K562 (cell line): ENCODE measurements around the gene TUBB4B. TPM values are rescaled to one million over a fixed set of nuclear protein-coding genes. Genes with fewer than 3 reads are reported as not detected.
A peak's percentile ranks its signal among the peaks of the same experiment; 100 is the strongest.

Source experiments
- CGGBP1 ChIP-seq: fragments of 250-450 bp; sonication (Bioruptor Pico); IDR thresholded peaks from 2 replicates; pipeline ENCODE4 v1.9.0; 2021; ENCODE audit warnings: mild to moderate bottlenecking
- CREB1 ChIP-seq, 2 experiments: sonication (generic) in 1 of 2; formaldehyde crosslinking in 1 of 2; IDR thresholded peaks; 2 replicates each; pipeline versions ENCODE4 v1.6.1 to v1.8.0; 2012 to 2022; ENCODE audit warnings: inconsistent platforms in 1 of 2, mild to moderate bottlenecking in 1 of 2, missing genetic modification reagents in 1 of 2, moderate library complexity in 1 of 2
- CXXC5 ChIP-seq: fragments of 250-450 bp; sonication (Bioruptor Pico); IDR thresholded peaks from 2 replicates; pipeline ENCODE4 v1.8.0; 2022; ENCODE audit warnings: inconsistent platforms, mild to moderate bottlenecking, moderate library complexity
- HCFC1 ChIP-seq: IDR thresholded peaks from 2 replicates; pipeline ENCODE4 v1.6.1; 2012; ENCODE audit warnings: low read depth, low read length, improper control_type of control experiment
- KLF13 ChIP-seq: fragments of 450-650 bp; IDR thresholded peaks from 2 replicates; pipeline ENCODE4 v1.6.1; 2016; ENCODE audit warnings: missing genetic modification characterization, low read depth, mild to moderate bottlenecking, missing compliant biosample characterization, moderate library complexity, borderline replicate concordance
- MXI1 ChIP-seq: IDR thresholded peaks from 2 replicates; pipeline ENCODE4 v1.6.1; 2011; ENCODE audit warnings: low read depth, mild to moderate bottlenecking, improper control_type of control experiment, low read length
- NCOA4 ChIP-seq: fragments of 450-650 bp; IDR thresholded peaks from 2 replicates; pipeline ENCODE4 v1.6.1; 2018; ENCODE audit warnings: mild to moderate bottlenecking; ENCODE audit not compliant: partially characterized antibody
- NFRKB ChIP-seq: fragments of 450-650 bp; IDR thresholded peaks from 2 replicates; pipeline ENCODE4 v1.6.1; 2016; ENCODE audit warnings: low read depth
- RBM22 ChIP-seq: fragments of 200-400 bp; formaldehyde crosslinking; IDR thresholded peaks from 2 replicates; pipeline ENCODE4 v1.6.1; 2018; ENCODE audit warnings: low read length, low read depth; ENCODE audit not compliant: poor library complexity, severe bottlenecking
- SAP30 ChIP-seq: fragments of 200-600 bp; sonication (generic); IDR thresholded peaks from 2 replicates; pipeline ENCODE4 v1.6.1; 2012; ENCODE audit warnings: borderline replicate concordance, low read depth, mild to moderate bottlenecking, moderate library complexity, low read length, control low read depth, inconsistent platforms; ENCODE audit not compliant: insufficient read depth, poor library complexity, severe bottlenecking
- SIN3A ChIP-seq, 2 experiments: fragments of 150-350 bp in 1 of 2; IDR thresholded peaks; 2 replicates each; pipeline ENCODE4 v1.6.1; 2011 to 2016; ENCODE audit warnings: borderline replicate concordance in 2 of 2, low read depth in 2 of 2, low read length in 2 of 2, mild to moderate bottlenecking in 2 of 2, moderate library complexity in 2 of 2; ENCODE audit not compliant: control insufficient read depth in 1 of 2
- polyA plus RNA-seq, 8 experiments: library from polyadenylated mRNA; depleted of rRNA in 4 of 8; stranded (reverse) in 5 of 8; unstranded in 3 of 8; fragments of >200 nt; fragmentation: Nextera tagmentation in 2 of 8; fragmentation: Illumina TruSeq in 1 of 8; extraction: Ambion mirVana in 2 of 8; extraction: Trizol in 1 of 8; gene quantifications; 2 replicates each; pipeline versions ENCODE4 v1.2.1 to v1.2.3, GENCODE V29; 2011 to 2014; ENCODE audit warnings: inconsistent platforms in 1 of 8, missing spikeins in 1 of 8
- total RNA-seq, 7 experiments: library from RNA; depleted of rRNA in 6 of 7; stranded (reverse); fragments of >200 nt in 6 of 7; fragmentation: Illumina TruSeq in 2 of 7; extraction: Trizol in 2 of 7; gene quantifications; 2 replicates each; pipeline versions ENCODE4 v1.2.1 to v1.2.3, GENCODE V29; 2011 to 2021; ENCODE audit warnings: low replicate concordance in 1 of 7
- TF ChIP-seq, protein P1 (sequence below): fragments of 250-450 bp; sonication (Bioruptor Pico); IDR thresholded peaks from 2 replicates; pipeline ENCODE4 v1.8.0; 2021; ENCODE audit warnings: moderate library complexity, mild to moderate bottlenecking, inconsistent platforms
- TF ChIP-seq, protein P2 (sequence below): sonication (generic); formaldehyde crosslinking; IDR thresholded peaks from 2 replicates; pipeline ENCODE4 v1.8.0; 2022; ENCODE audit warnings: missing genetic modification reagents, mild to moderate bottlenecking, borderline replicate concordance
- TF ChIP-seq, protein P3 (sequence below), 2 experiments: fragments of 450-650 bp in 1 of 2; IDR thresholded peaks; 2 replicates each; pipeline ENCODE4 v1.6.1; 2011 to 2017; ENCODE audit warnings: low read depth in 2 of 2, antibody characterized with exemption in 1 of 2, borderline replicate concordance in 1 of 2, low read length in 1 of 2, mild to moderate bottlenecking in 1 of 2, mixed read lengths in 1 of 2; ENCODE audit not compliant: control insufficient read depth in 1 of 2
- TF ChIP-seq, protein P4 (sequence below): sonication (generic); IDR thresholded peaks from 2 replicates; pipeline ENCODE4 v1.6.1; 2016

TUBB4B gene
- total and polyA plus RNA-seq, 9 of the 15 experiments (the other 6 are each of a cell fraction or from before 2014, with no cell fraction given) = 24.1 to 443 (median 268) TPM

DNA sequence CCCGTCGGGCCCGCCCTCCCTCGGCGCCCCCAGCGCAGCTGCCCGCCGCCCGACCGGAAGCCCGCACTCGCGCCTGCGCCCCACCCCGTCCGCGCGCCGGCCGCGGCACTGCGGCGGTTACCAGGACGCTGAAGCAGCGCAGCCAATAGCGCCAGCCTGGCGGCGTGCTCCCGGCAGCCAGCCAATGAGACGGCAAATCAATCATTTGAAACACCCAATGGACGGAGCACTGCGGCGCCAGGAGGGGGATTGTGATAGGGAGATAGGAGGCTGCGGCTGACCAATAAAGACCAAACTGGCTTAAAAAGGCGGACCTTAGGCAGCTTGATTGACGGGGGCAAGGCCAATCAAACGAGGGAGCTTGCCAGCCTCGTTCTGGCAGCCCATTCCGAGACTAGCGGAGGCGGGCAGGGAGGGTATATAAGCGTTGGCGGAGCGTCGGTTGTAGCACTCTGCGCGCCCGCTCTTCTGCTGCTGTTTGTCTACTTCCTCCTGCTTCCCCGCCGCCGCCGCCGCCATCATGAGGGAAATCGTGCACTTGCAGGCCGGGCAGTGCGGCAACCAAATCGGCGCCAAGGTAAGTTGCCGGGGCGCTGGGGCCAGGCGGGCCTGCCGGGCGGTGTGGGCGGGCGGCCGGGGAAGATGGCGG lies at the start of gene TUBB4B (continued):
- TF ChIP-seq, protein P1, sequence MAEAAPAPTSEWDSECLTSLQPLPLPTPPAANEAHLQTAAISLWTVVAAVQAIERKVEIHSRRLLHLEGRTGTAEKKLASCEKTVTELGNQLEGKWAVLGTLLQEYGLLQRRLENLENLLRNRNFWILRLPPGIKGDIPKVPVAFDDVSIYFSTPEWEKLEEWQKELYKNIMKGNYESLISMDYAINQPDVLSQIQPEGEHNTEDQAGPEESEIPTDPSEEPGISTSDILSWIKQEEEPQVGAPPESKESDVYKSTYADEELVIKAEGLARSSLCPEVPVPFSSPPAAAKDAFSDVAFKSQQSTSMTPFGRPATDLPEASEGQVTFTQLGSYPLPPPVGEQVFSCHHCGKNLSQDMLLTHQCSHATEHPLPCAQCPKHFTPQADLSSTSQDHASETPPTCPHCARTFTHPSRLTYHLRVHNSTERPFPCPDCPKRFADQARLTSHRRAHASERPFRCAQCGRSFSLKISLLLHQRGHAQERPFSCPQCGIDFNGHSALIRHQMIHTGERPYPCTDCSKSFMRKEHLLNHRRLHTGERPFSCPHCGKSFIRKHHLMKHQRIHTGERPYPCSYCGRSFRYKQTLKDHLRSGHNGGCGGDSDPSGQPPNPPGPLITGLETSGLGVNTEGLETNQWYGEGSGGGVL (CRISPR knock-in tag) = no peak
- TF ChIP-seq CGGBP1 (CRISPR knock-in tag) (peak; percentile 97), HCFC1 (peak; percentile 65), MXI1 (0 out of 2 replicates have a peak, but pooled peaks have one; percentile 57), CXXC5 (CRISPR knock-in tag) (peak; percentile 94), RBM22 (peak; percentile 94), SAP30 (peak; percentile 6), NCOA4 (no peak), SIN3A (IDR thresholded peaks at IDR 0.05; ENCODE audit: borderline replicate concordance in 2 of 2, control insufficient read depth in 1 of 2, low read depth in 2 of 2, low read length in 2 of 2) (peak in 1 of 2 experiments; percentile 70; a peak in 1 of 4 replicates), NFRKB (peak; percentile 39; the same call in 1 of the 2 replicates), CREB1 (IDR thresholded peaks at IDR 0.05) (no peak; the same call in 1 of the 2 replicates), CREB1 (CRISPR knock-in tag; IDR thresholded peaks at IDR 0.05) (peak; percentile 69), KLF13 (tag) (peak; percentile 57; the same call in 1 of the 2 replicates)
- TF ChIP-seq, protein P2, sequence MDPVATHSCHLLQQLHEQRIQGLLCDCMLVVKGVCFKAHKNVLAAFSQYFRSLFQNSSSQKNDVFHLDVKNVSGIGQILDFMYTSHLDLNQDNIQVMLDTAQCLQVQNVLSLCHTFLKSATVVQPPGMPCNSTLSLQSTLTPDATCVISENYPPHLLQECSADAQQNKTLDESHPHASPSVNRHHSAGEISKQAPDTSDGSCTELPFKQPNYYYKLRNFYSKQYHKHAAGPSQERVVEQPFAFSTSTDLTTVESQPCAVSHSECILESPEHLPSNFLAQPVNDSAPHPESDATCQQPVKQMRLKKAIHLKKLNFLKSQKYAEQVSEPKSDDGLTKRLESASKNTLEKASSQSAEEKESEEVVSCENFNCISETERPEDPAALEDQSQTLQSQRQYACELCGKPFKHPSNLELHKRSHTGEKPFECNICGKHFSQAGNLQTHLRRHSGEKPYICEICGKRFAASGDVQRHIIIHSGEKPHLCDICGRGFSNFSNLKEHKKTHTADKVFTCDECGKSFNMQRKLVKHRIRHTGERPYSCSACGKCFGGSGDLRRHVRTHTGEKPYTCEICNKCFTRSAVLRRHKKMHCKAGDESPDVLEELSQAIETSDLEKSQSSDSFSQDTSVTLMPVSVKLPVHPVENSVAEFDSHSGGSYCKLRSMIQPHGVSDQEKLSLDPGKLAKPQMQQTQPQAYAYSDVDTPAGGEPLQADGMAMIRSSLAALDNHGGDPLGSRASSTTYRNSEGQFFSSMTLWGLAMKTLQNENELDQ (CRISPR knock-in tag) = no peak
- TF ChIP-seq, protein P3, sequence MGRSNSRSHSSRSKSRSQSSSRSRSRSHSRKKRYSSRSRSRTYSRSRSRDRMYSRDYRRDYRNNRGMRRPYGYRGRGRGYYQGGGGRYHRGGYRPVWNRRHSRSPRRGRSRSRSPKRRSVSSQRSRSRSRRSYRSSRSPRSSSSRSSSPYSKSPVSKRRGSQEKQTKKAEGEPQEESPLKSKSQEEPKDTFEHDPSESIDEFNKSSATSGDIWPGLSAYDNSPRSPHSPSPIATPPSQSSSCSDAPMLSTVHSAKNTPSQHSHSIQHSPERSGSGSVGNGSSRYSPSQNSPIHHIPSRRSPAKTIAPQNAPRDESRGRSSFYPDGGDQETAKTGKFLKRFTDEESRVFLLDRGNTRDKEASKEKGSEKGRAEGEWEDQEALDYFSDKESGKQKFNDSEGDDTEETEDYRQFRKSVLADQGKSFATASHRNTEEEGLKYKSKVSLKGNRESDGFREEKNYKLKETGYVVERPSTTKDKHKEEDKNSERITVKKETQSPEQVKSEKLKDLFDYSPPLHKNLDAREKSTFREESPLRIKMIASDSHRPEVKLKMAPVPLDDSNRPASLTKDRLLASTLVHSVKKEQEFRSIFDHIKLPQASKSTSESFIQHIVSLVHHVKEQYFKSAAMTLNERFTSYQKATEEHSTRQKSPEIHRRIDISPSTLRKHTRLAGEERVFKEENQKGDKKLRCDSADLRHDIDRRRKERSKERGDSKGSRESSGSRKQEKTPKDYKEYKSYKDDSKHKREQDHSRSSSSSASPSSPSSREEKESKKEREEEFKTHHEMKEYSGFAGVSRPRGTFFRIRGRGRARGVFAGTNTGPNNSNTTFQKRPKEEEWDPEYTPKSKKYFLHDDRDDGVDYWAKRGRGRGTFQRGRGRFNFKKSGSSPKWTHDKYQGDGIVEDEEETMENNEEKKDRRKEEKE (IDR thresholded peaks at IDR 0.05; ENCODE audit: borderline replicate concordance in 1 of 2, control insufficient read depth in 1 of 2, low read depth in 2 of 2, low read length in 1 of 2) = peak in 1 of 2 experiments; percentile 8; a peak in 1 of 4 replicates
- TF ChIP-seq, protein P4, sequence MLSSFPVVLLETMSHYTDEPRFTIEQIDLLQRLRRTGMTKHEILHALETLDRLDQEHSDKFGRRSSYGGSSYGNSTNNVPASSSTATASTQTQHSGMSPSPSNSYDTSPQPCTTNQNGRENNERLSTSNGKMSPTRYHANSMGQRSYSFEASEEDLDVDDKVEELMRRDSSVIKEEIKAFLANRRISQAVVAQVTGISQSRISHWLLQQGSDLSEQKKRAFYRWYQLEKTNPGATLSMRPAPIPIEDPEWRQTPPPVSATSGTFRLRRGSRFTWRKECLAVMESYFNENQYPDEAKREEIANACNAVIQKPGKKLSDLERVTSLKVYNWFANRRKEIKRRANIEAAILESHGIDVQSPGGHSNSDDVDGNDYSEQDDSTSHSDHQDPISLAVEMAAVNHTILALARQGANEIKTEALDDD = no peak
